ENCODE data around the gene COL24A1.

Gene COL24A1

DNA sequence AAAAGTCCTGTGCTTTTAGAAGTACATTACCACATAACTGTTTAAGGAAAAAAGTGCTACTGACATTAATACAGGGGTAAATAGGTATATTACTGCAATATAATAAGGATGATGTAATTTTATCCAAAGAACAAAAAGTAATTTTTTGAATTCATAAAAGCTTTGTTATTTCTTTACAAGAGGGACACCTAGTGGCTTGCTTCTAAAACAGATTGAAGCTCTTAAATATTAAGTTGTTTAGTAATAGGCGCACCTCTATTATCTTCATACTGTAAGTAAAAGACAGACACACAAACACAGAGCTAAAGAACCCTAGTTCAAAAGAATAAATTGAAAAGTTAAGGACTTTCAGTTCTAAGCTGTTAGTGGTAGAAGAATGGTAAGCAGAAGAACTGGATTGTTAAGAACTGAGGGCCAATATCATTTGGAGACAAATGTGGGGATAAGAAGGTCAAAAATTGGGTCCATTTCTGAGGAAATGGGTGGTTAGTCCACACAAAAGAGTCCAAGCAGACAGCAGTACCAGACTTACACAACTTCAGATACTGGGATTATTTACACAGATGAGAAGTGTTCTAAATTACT lies 463.8 kb downstream of the COL24A1 start:
- peaks cover 55% of the 10 kb centered on the region for H3K79me2 ChIP-seq (ENCODE audit: insufficient read depth, low read length)
- TF ChIP-seq CTCF (IDR thresholded peaks at IDR 0.05; ENCODE audit: borderline replicate concordance, extremely low read depth, low read length, poor library complexity, severe bottlenecking) (peak; percentile 42), EZH2 (IDR thresholded peaks at IDR 0.05; ENCODE audit: borderline replicate concordance, low read depth, low read length, severe bottlenecking) (no peak)
- H3K36me3 ChIP-seq (ENCODE audit: insufficient read depth, low read length), result peaks cover 39% of the 10 kb centered on the region
- no peak overlapping the region for H3K4me2 ChIP-seq (ENCODE audit: insufficient read depth, low read length)
- H3K9me3 ChIP-seq (ENCODE audit: insufficient read depth, low read length, severe bottlenecking), result no peaks in the 10 kb centered on the region
- no peak overlapping the region for H3K4me3 ChIP-seq (ENCODE audit: low read depth in 1 of 2, low read length in 2 of 2)
- DNase-seq (no peak), ATAC-seq (ENCODE audit: insufficient read depth, low read depth) (no peak)
- peaks cover 9% of the 10 kb centered on the region; the same call in 1 of the 2 replicates for H4K20me1 ChIP-seq (ENCODE audit: insufficient read depth, low read length)
- no peak overlapping the region for H3K9ac ChIP-seq (ENCODE audit: low read depth, low read length)
- no peak overlapping the region for H3K27ac ChIP-seq (ENCODE audit: low read length)
- no peaks in the 10 kb centered on the region for H3K27me3 ChIP-seq (ENCODE audit: insufficient read depth, low read length, poor library complexity)
- no peaks in the 10 kb centered on the region for H3K4me1 ChIP-seq (ENCODE audit: insufficient read depth, low read length)
- no peak overlapping the region for H2AFZ ChIP-seq (ENCODE audit: low read depth, low read length)

DNA sequence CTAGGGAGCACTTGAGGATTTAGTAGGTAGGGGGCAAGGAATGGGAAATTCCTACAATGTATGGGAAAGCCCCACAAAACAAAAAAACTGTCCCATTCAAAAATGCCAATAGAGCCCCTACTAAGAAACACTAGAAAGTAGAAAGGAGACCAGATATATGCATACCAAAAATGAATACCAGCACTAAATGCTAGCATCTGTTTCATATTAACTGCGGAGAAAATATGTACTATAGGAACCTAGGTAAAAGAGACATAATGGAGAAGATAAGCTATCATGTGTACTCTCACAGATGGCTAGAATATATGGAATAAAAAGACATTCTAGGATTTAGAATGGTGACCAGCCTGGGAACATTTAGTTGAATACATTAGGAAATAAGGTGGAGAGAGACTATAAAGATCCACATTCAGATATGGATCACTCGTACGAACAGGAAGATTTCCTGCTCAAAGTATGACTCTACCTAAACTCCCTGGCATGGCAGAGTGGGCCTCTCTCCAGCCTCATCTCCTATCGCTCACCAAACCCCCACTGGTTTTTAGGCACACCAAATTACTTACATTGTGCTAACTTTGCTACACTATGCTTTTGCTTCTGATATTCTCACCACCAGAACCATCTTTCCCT lies 466.7 kb downstream of the COL24A1 start:
- Histone ChIP-seq H3K9me3 (ENCODE audit: insufficient read depth, low read length, severe bottlenecking) (no peaks in the 10 kb centered on the region), H3K27ac (ENCODE audit: low read length) (no peak overlapping the region), H2AFZ (ENCODE audit: low read depth, low read length) (no peak overlapping the region), H4K20me1 (ENCODE audit: insufficient read depth, low read length) (peaks cover 9% of the 10 kb centered on the region; the same call in 1 of the 2 replicates), H3K9ac (ENCODE audit: low read depth, low read length) (no peak overlapping the region), H3K4me2 (ENCODE audit: insufficient read depth, low read length) (no peak overlapping the region), H3K79me2 (ENCODE audit: insufficient read depth, low read length) (peaks cover 51% of the 10 kb centered on the region), H3K4me1 (ENCODE audit: insufficient read depth, low read length) (no peaks in the 10 kb centered on the region), H3K27me3 (ENCODE audit: insufficient read depth, low read length, poor library complexity) (no peaks in the 10 kb centered on the region), H3K4me3 (ENCODE audit: low read depth in 1 of 2, low read length in 2 of 2) (no peak overlapping the region), H3K36me3 (ENCODE audit: insufficient read depth, low read length) (peaks cover 48% of the 10 kb centered on the region)
- ATAC-seq (ENCODE audit: insufficient read depth, low read depth), result no peak
- TF ChIP-seq CTCF (IDR thresholded peaks at IDR 0.05; ENCODE audit: borderline replicate concordance, extremely low read depth, low read length, poor library complexity, severe bottlenecking) (no peak), EZH2 (IDR thresholded peaks at IDR 0.05; ENCODE audit: borderline replicate concordance, low read depth, low read length, severe bottlenecking) (no peak)
- no peak for DNase-seq

DNA sequence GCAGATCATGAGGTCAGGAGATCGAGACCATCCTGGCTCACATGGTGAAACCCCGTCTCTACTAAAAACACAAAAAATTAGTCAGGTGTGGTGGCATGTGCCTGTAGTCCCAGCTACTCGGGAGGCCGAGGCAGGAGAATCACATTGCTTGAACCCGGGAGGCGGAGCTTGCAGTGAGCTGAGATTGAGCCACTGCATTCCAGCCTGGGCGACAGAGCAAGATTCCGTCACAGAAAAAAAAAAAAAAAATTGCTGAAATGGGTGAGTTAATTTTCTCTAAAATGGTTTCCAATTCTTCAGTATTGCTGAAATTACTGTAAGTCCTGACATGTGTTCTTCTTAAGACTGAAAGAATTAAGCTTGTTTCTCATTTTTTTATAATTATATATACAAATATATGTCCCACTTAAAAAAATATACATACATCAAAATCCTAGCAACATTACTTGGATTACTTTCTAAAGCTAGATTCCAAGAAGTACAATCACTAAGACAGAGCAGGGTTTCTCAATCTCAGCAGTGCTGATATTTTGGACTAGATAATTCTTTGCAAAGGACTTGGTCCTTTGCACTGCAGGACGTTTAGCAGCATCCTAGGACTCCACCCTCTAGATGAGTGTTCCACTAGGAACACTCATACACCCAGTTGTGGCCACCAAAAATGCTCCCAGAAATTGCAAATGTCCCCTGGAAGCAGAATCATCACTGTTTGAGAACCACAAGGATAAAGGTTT lies 473.1 kb downstream of the COL24A1 start:
- Histone ChIP-seq H3K36me3 (ENCODE audit: insufficient read depth, low read length) (peaks cover 39% of the 10 kb centered on the region), H3K4me3 (ENCODE audit: low read depth in 1 of 2, low read length in 2 of 2) (no peak overlapping the region), H3K9ac (ENCODE audit: low read depth, low read length) (no peak overlapping the region), H3K4me1 (ENCODE audit: insufficient read depth, low read length) (no peaks in the 10 kb centered on the region), H2AFZ (ENCODE audit: low read depth, low read length) (no peak overlapping the region), H3K4me2 (ENCODE audit: insufficient read depth, low read length) (no peak overlapping the region), H3K27ac (ENCODE audit: low read length) (no peak overlapping the region), H3K79me2 (ENCODE audit: insufficient read depth, low read length) (peaks cover 29% of the 10 kb centered on the region), H3K9me3 (ENCODE audit: insufficient read depth, low read length, severe bottlenecking) (no peaks in the 10 kb centered on the region), H3K27me3 (ENCODE audit: insufficient read depth, low read length, poor library complexity) (no peaks in the 10 kb centered on the region), H4K20me1 (ENCODE audit: insufficient read depth, low read length) (no peaks in the 10 kb centered on the region)
- no peak for DNase-seq
- no peak for ATAC-seq (ENCODE audit: insufficient read depth, low read depth)
- TF ChIP-seq EZH2 (IDR thresholded peaks at IDR 0.05; ENCODE audit: borderline replicate concordance, low read depth, low read length, severe bottlenecking) (no peak), CTCF (IDR thresholded peaks at IDR 0.05; ENCODE audit: borderline replicate concordance, extremely low read depth, low read length, poor library complexity, severe bottlenecking) (no peak)
